ENCODE data around the gene ATP6V0C. TPM values are rescaled to one million over a fixed set of nuclear protein-coding genes. Genes with fewer than 3 reads are reported as not detected.

The ATP6V0C gene
- total RNA-seq, 1 experiment from 2014 or later = 173 TPM

- no TSS peak for BruUV-seq (replicated peaks)
- intact Hi-C loops (cut with micrococcal nuclease) = no loop called here
- Mint-ChIP-seq H3K4me3 (ENCODE audit: unreplicated experiment) (no peak overlapping the region), H3K27me3 (ENCODE audit: insufficient read depth, unreplicated experiment) (no peaks in the 10 kb centered on the region), H3K4me1 (ENCODE audit: insufficient read depth, unreplicated experiment) (peaks cover 5% of the 10 kb centered on the region), H3K27ac (ENCODE audit: low read depth, unreplicated experiment) (no peak overlapping the region), H3K9me3 (ENCODE audit: unreplicated experiment) (no peaks in the 10 kb centered on the region), H3K36me3 (ENCODE audit: insufficient read depth, unreplicated experiment) (peaks cover 13% of the 10 kb centered on the region)
- no peak for DNase-seq (ENCODE audit: unreplicated experiment)
- ChIA-PET CTCF (no interaction called here), POLR2A (no interaction called here)
- no peak for TF ChIP-seq CTCF (IDR thresholded peaks at IDR 0.05; ENCODE audit: unreplicated experiment)
Measured at GRCh38 chr16:2495041-2495440, 18.7 kb upstream of the ATP6V0C start.

DNA sequence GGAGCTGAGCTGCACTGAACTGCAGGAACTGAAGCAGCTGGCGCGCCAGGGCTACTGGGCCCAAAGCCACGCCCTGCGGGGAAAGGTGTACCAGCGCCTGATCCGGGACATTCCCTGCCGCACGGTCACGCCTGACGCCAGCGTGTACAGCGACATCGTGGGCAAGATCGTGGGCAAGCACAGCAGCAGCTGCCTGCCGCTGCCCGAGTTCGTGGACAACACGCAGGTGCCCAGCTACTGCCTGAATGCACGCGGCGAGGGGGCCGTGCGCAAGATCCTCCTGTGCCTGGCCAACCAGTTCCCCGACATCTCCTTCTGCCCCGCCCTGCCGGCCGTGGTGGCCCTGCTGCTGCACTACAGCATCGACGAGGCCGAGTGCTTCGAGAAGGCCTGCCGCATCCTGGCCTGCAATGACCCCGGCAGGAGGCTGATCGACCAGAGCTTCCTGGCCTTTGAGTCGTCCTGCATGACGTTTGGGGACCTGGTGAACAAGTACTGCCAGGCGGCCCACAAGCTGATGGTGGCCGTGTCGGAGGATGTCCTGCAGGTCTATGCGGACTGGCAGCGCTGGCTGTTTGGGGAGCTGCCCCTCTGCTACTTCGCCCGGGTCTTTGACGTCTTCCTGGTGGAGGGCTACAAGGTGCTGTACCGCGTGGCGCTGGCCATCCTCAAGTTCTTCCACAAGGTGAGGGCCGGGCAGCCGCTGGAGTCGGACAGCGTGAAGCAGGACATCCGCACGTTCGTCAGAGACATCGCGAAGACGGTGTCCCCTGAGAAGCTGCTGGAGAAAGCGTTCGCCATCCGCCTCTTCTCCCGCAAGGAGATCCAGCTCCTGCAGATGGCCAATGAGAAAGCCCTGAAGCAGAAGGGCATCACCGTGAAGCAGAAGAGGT lies 17.3 kb upstream of the ATP6V0C start:
- Mint-ChIP-seq H3K9me3 (ENCODE audit: unreplicated experiment) (no peaks in the 10 kb centered on the region), H3K27ac (ENCODE audit: low read depth, unreplicated experiment) (no peak overlapping the region), H3K27me3 (ENCODE audit: insufficient read depth, unreplicated experiment) (no peaks in the 10 kb centered on the region), H3K4me1 (ENCODE audit: insufficient read depth, unreplicated experiment) (peaks cover 5% of the 10 kb centered on the region), H3K4me3 (ENCODE audit: unreplicated experiment) (no peak overlapping the region), H3K36me3 (ENCODE audit: insufficient read depth, unreplicated experiment) (peaks cover 13% of the 10 kb centered on the region)
- ChIA-PET POLR2A (interaction anchor here (0.6 kb wide), 1 partner anchor 302 kb away, joined by 3 read pairs; no protein-coding TSS in a partner anchor), CTCF (interaction anchor here (0.6 to 0.7 kb wide), 2 partner anchors 66 to 69 kb away, joined by 3 read pairs; no protein-coding TSS in a partner anchor)
- no peak for DNase-seq (ENCODE audit: unreplicated experiment)
- no TSS peak for BruUV-seq (replicated peaks)
- intact Hi-C loops (cut with micrococcal nuclease) = no loop called here
- TF ChIP-seq CTCF (IDR thresholded peaks at IDR 0.05; ENCODE audit: unreplicated experiment) = no peak

DNA sequence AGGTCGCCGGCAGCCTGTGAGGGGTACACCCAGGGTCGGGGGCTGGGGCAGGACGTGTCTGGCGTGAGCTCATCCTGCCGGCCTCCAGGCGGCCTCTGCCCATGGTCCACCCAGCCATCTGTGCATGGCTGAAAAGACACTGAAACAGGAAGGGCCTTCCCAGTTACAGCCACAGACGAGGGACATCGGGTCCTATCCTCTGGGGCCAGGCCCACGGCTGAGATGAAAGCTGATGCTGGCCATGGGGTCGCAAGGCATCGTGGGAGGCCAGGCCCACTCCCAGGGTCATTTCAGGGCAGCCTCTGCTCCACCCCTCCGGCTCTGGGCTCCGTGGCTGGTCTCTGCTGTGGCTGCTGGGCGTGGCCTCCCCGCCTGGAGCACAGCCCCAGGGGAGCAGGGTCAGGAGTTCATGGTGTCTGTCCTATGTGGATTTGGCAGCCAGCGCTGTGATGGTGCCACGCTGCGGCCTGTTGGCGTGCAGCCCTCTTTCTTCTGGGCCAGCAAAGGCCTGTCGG lies 16.6 kb upstream of the ATP6V0C start:
- Mint-ChIP-seq H3K36me3 (ENCODE audit: insufficient read depth, unreplicated experiment) (peaks cover 13% of the 10 kb centered on the region), H3K27me3 (ENCODE audit: insufficient read depth, unreplicated experiment) (no peaks in the 10 kb centered on the region), H3K4me1 (ENCODE audit: insufficient read depth, unreplicated experiment) (peaks cover 5% of the 10 kb centered on the region), H3K27ac (ENCODE audit: low read depth, unreplicated experiment) (no peak overlapping the region), H3K4me3 (ENCODE audit: unreplicated experiment) (no peak overlapping the region), H3K9me3 (ENCODE audit: unreplicated experiment) (no peaks in the 10 kb centered on the region)
- POLR2A ChIA-PET = interaction anchor here (0.6 kb wide), 1 partner anchor 302 kb away, joined by 3 read pairs; no protein-coding TSS in a partner anchor
- no peak for TF ChIP-seq CTCF (IDR thresholded peaks at IDR 0.05; ENCODE audit: unreplicated experiment)
- no TSS peak for BruUV-seq (replicated peaks)
- intact Hi-C loops (cut with micrococcal nuclease) = no loop called here
- no peak for DNase-seq (ENCODE audit: unreplicated experiment)
- CTCF ChIA-PET = interaction anchor here (0.7 kb wide), 1 partner anchor 70 kb away, joined by 3 read pairs; no protein-coding TSS in a partner anchor

DNA sequence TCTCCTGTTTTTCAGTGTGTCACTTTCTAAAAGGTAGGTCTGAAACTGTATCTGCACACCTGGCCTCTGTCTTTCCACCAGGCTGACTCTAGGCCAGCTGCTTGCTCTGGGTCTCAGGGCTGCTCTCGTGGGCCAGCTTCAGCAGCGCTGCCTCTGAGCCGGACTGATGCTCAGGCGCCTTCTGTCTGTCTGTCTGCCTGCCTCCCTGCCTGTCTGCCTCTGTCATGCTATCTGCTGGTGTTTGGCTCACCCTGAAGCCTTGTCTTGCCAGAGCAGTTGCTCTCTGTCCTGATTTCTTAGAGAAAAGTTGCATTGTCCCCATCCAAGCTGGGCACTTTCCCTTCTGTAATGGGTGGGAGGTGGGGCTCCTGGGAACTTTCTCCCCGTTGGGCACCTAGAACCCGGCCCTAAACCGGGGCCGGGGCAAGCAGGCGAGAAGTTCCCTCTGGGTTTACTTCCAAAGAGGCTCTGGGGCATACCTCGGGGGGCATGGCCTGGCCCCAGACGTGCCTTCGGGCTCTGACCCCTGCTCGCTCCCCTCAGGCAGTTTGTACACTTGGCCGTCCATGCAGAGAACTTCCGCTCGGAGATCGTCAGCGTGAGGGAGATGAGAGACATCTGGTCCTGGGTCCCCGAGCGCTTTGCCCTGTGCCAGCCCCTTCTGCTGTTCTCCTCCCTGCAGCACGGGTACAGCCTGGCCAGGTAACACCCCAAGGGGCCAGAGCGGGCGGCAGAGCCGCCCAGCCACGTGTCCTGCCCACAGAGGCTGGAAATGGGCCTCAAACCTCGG lies 15.9 kb upstream of the ATP6V0C start:
- Mint-ChIP-seq H3K27ac (ENCODE audit: low read depth, unreplicated experiment) (no peak overlapping the region), H3K9me3 (ENCODE audit: unreplicated experiment) (no peaks in the 10 kb centered on the region), H3K27me3 (ENCODE audit: insufficient read depth, unreplicated experiment) (no peaks in the 10 kb centered on the region), H3K4me1 (ENCODE audit: insufficient read depth, unreplicated experiment) (peaks cover 5% of the 10 kb centered on the region), H3K4me3 (ENCODE audit: unreplicated experiment) (no peak overlapping the region), H3K36me3 (ENCODE audit: insufficient read depth, unreplicated experiment) (peaks cover 13% of the 10 kb centered on the region)
- ChIA-PET CTCF (no interaction called here), POLR2A (no interaction called here)
- intact Hi-C loops (cut with micrococcal nuclease) = no loop called here
- no peak for TF ChIP-seq CTCF (IDR thresholded peaks at IDR 0.05; ENCODE audit: unreplicated experiment)
- no TSS peak for BruUV-seq (replicated peaks)
- no peak for DNase-seq (ENCODE audit: unreplicated experiment)
